NOMO-1 (cell line): ENCODE data around the gene MDN1.
"Not testable (repeated sequence)": the region's sequence is repeated elsewhere in the genome, so short reads cannot be mapped to it uniquely, and the experiment has no call there.

Experiments
- DNase-seq, 2 experiments: peaks; one replicate each; lab custom pipeline; 2025; ENCODE audit not compliant: unreplicated experiment in 2 of 2; lab: John Stamatoyannopoulos, UW

MDN1 gene

DNA sequence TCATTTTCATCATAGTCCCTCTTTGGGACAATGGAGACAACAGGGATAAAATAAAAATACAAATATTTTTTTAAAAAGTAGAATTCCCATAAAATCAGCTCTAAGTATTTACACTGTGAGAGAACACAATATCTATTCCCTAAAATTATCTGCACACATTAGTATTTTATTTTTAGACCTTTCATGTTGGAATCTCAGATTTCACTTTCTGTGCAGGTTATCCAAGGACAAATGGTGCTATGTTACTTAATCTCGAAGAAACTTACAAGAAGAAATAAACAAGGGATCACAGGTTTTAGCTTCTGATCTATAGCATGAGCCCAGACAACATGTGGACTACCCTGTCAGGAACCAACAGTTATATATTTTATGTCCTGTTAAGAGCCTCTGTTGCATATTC lies 158.0 kb downstream of the MDN1 start:
- no peak for DNase-seq

- DNase-seq, result no peak
These were observed 158.6 kb downstream of the MDN1 start for GRCh38 chr6:89660981-89661380.

DNA sequence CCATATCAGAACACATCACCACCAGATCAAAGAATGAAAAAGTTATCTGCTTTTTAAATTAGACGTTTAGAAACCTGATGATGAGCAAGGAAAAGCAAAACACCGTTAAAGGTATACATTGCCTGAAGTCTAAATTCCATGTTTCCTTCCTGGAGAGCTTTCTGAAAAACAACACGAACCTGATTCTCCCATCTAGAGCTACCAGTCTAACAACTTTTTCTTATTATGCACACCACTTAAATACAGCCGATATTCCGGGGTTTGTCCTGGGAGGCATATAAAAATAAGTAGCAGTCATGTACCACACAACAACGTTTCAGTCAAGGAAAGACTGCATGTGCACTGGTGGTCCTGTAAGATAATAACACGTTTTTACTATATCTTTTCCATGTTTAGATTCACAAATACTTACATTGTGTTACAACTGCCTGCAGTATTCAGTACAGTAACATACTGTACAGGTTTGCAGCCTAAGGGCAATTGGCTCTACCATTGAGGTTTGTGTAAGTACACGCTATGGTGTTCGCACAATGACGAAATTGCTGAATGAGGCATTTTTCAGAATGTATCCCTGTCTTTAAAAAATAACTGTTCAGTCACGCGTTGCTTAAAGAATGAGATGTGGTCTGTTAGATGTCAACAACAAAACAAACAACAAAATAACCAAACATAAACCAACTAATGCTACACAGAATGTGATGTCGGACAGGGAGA lies 162.0 kb downstream of the MDN1 start:
- DNase-seq, result no peak

- no peak for DNase-seq
These were observed 164.5 kb downstream of the MDN1 start for GRCh38 chr6:89655122-89655521.

- no peak for DNase-seq
These were observed 169.0 kb downstream of the MDN1 start for GRCh38 chr6:89650579-89650978.

- no peak for DNase-seq
These were observed 169.9 kb downstream of the MDN1 start for GRCh38 chr6:89649682-89650081.

DNA sequence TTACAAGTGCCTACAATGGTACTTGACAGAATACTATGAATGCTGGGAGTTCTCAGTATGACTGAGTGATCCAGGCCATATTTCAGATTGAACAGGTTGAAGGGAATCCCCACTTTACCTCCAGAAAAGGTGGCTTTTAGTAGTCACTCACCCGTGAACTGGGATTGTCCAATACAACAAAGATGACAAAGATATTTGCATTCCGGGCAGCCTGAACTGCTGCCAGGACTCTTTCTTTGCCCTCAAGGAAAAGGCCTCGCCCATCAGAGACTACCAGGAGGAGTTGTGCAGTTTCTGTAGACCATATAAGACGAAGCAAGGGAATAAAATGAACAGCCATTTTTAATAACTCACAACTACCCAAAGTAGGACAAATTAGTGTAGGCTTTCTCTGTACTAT lies 174.7 kb downstream of the MDN1 start:
- DNase-seq, result no peak

- DNase-seq, result no peak
These were observed 176.2 kb downstream of the MDN1 start for GRCh38 chr6:89643406-89643805.

DNA sequence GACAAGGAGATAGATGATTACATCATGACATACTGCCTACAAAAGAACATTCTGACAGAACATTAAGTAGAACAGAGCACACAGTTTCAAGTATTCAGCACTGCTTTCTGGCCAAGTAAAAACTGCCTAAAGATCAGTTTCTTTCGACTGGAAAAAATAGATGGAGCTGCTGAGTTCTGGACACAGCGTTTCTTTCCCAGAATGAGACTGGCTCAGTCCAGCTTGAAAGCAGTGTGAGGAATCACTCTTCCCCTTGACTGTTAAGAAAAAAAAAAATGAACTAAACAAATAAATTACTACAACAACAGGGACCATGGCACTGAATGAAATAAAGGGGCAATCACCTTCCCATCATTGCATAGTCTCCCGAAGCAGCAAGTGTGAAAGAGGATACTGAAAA lies 176.6 kb downstream of the MDN1 start:
- DNase-seq, result no peak

GRCh38 chr6:89641581-89641980 lies 178.0 kb downstream of the MDN1 start:
- DNase-seq, result not testable (repeated sequence)

- DNase-seq, result no peak
These were observed 178.8 kb downstream of the MDN1 start for GRCh38 chr6:89640804-89641203.

DNA sequence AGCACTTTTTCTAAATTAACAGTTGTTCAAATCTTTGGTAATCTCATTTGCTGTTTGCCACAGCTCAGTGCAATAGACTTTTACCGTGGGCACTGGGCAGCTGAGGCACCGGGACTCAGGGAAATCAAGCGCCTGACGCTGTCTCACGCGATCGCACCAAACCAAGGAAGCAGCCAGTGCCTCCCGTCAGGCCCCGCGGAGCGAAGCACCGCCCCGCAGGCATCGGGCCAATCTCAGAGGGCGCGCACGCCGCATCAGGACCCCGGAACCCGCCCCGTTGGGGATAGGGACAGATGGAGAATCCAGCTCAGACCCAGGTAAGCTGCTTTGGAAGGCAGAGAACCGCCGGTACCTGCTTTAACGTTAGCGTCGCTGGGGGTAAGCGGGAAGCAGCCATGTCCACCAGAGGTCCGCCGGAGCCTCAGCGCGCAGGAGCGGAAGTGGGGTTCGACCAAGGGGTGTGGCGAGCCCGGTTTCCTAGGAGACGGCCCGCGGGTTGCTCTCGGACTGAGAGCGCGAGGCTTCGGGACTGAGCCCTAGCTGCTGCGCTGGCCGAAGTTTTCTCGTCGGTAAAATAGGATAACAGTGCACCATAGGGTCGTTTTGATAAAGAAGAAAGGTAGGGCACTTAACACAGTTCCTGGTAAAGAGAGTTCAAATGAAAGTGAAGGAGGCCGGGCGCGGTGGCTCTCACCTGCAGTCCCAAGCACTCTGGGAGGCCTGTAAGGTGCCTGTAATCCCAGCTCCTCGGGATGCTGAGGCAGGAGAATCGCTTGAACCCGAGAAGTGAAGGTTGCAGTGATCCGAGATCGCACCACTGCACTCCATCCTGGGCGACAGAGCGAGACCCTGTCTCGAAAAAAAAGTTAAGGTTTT lies 181.0 kb downstream of the MDN1 start, which contains the start of gene LYRM2:
Gene LYRM2 (minus strand): TSS at position 428 of the 876 bp plus-strand sequence. CDS start 31 bp downstream, at position 397.
- DNase-seq, result peak; percentile 87 to 91

DNA sequence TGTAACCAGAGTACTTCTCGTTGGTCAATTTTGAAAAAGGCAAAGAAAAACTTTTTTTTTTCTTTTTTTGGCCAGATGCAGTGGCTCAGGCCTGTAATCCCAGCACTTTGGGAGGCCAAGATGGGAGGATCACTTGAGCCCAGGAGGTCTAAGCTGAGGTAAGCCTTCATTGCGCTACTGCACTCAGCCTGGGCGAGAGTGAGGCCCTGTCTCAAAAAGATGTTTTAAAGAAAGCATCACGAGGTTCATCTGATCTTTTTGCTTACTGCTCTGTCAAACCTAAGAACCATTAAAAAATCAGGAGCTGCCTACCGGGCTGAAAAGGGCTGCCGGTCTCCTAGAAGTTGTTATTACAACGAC lies 181.7 kb downstream of the MDN1 start:
- DNase-seq, result no peak

DNA sequence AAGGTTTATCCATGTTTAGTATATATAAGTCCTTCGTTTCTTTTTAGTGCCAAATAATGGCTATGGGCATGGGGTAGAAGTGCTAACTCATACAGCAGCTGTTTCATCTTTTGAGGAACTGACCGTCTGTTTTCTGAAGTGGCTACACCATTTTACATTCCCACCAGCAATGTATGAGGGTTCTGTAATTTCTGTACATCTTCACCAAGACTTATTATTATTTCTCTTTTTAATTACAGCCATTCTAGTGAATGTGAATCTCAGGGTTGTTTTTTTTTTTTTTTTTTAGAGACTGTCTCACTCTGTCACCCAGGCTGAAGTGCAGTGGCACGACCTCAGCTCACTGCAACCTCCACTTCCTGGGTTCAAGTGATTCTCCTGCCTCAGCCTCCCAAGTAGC lies 183.2 kb downstream of the MDN1 start:
- DNase-seq, result not testable (repeated sequence)

- DNase-seq, result no peak
These were observed 189.1 kb downstream of the MDN1 start for GRCh38 chr6:89630488-89630887.

GRCh38 chr6:89623749-89624148 lies 195.8 kb downstream of the MDN1 start:
- DNase-seq, result no peak

- DNase-seq, result no peak
These were observed 200.0 kb downstream of the MDN1 start for GRCh38 chr6:89619567-89619966.

- DNase-seq, result no peak
These were observed 201.6 kb downstream of the MDN1 start for GRCh38 chr6:89618026-89618425.

DNA sequence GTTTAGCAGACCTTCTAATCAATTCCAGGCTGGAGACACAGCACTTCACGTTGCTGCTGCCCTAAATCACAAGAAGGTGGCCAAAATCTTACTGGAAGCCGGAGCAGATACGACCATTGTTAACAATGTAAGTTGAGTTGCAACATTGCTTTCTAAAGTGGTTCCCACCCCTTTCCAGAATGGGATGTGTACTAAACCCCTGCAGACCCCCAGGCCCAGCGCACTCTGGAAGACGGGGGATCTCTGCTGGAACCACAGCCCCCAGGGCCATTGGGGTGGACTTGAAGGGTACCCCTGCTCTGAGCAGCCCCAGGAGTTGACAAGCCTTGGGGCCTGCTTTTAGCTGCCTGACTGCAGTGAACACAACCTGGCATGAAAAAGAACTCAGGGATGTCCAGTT lies 203.1 kb downstream of the MDN1 start:
- DNase-seq, result no peak

DNA sequence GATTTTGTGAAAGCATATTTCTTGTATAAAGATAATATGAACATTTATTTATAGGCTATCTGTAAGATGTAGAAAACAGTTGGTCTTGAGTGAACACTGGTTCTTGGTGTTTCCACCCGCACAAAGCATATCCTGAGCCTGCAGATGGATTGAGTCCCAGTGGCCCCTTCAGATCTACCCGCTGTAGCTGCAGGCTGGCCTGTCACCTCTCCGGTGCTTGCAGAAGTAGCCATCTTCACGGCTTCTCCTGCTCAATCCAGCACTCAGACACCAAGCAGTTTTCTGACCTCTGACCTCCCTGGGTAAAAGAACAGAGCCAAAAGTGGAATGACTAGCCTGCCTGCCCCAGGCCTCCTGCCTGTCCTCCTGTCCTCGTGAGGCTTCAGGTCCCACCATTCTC lies 203.7 kb downstream of the MDN1 start:
- DNase-seq, result no peak

DNA sequence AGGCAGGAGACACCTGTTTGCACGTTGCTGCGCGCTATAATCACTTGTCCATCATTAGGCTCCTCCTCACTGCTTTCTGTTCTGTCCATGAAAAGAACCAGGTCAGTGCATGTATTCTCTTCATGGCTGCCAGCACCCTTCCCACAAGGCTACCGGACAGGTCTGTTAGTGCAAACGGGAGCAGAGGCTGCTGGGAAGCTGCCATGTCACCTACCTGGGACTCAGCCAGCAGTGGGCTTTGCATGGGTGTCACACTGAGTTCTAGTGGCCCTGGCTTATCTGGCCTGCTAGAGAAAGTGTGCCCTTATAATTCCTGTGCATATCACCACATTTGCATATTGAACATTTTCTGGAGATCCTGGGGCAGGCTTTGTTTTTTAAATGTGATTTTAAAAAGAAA lies 205.8 kb downstream of the MDN1 start:
- no peak for DNase-seq

GRCh38 chr6:89612121-89612520 lies 207.5 kb downstream of the MDN1 start:
- DNase-seq, result no peak
